Natural killer cell (primary cell): ENCODE data around the gene C4A. TPM values are rescaled to one million over a fixed set of nuclear protein-coding genes. Genes with fewer than 3 reads are reported as not detected.
"Not testable (repeated sequence)": the region's sequence is repeated elsewhere in the genome, so short reads cannot be mapped to it uniquely, and the experiment has no call there.

Source experiments
- ATAC-seq, 3 donors: fragments of 150-1000 bp in 2 of 3; fragments of 200-7000 bp in 1 of 3; cut with Tn5 transposase; 1 replicate in 1 of 3; 2 replicates in 2 of 3; pipeline ENCODE4 v1.10.0; 2021; ENCODE audit warnings: mild to moderate bottlenecking in 2 of 3, moderate library complexity in 2 of 3
- DNase-seq, 2 donors: peaks; one replicate each; pipeline versions ENCODE4 v3.0.0 to v3.0.0-alpha.2; 2013 to 2021; ENCODE audit warnings: mixed read lengths in 1 of 2
- H3K27ac ChIP-seq: one replicate; pipeline ENCODE4 v1.5.1; 2013; ENCODE audit warnings: mild to moderate bottlenecking, low read length
- H3K27me3 ChIP-seq: one replicate; pipeline ENCODE4 v1.6.1; 2013; ENCODE audit warnings: low read length; ENCODE audit not compliant: control insufficient read depth, insufficient read depth
- H3K36me3 ChIP-seq: one replicate; pipeline ENCODE4 v1.6.1; 2013; ENCODE audit warnings: low read length; ENCODE audit not compliant: control insufficient read depth, insufficient read depth
- H3K4me1 ChIP-seq: one replicate; pipeline ENCODE4 v1.6.1; 2013; ENCODE audit warnings: low read length; ENCODE audit not compliant: control insufficient read depth, insufficient read depth
- H3K4me3 ChIP-seq: one replicate; pipeline ENCODE4 v1.5.1; 2013; ENCODE audit warnings: low read length
- H3K9me3 ChIP-seq: one replicate; pipeline ENCODE4 v1.6.1; 2013; ENCODE audit warnings: low read length; ENCODE audit not compliant: control insufficient read depth, insufficient read depth
- H3K27ac Mint-ChIP-seq, 2 donors: one replicate each; pipeline ENCODE4 v1.8.0; 2022; ENCODE audit warnings: mild to moderate bottlenecking in 2 of 2, mixed read lengths in 2 of 2, moderate library complexity in 1 of 2
- H3K27me3 Mint-ChIP-seq, 2 donors: one replicate each; pipeline ENCODE4 v1.8.0; 2022; ENCODE audit warnings: low read depth in 2 of 2, mixed read lengths in 2 of 2
- H3K36me3 Mint-ChIP-seq: one replicate; pipeline ENCODE4 v1.8.0; 2022; ENCODE audit warnings: mixed read lengths
- H3K4me1 Mint-ChIP-seq, 2 donors: one replicate each; pipeline ENCODE4 v1.8.0; 2022; ENCODE audit warnings: mixed read lengths in 2 of 2
- H3K4me3 Mint-ChIP-seq: one replicate; pipeline ENCODE4 v1.8.0; 2022; ENCODE audit warnings: mild to moderate bottlenecking, moderate library complexity, mixed read lengths
- H3K9me3 Mint-ChIP-seq, 2 donors: one replicate each; pipeline ENCODE4 v1.8.0; 2022; ENCODE audit warnings: mixed read lengths in 2 of 2
- WGBS: methylation state at CpG from one replicate; pipeline ENCODE4 v1.1.7; 2013; ENCODE audit warnings: missing lambda C conversion rate; ENCODE audit not compliant: insufficient coverage; 5-methylcytosine and 5-hydroxymethylcytosine counted together
- intact Hi-C: fragments of 100-400 bp; cut with micrococcal nuclease; formaldehyde crosslinking; loops from one replicate; pipeline ENCODE4 v1.14.2; 2022
- total RNA-seq, 4 donors: library from RNA; stranded (reverse); fragments of 120-200 nt in 1 of 4; gene quantifications; one replicate each; pipeline versions ENCODE4 v1.2.3 to v1.2.4, GENCODE V29; 2013 to 2022

Gene C4A
- total RNA-seq, 3 donors from 2014 or later (not counting 1 experiment from before 2014, with no cell fraction given), result 5.0 to 8.2 (median 5.4) TPM

GRCh38 chr6:31996385-31996784, 14.5 kb downstream of the C4A start:
- DNase-seq, H3K27me3 ChIP-seq, H3K36me3 ChIP-seq, H3K27ac Mint-ChIP-seq, H3K36me3 Mint-ChIP-seq, intact Hi-C loops, H3K4me3 Mint-ChIP-seq, H3K4me3 ChIP-seq, H3K9me3 ChIP-seq, H3K27ac ChIP-seq, H3K4me1 Mint-ChIP-seq, H3K9me3 Mint-ChIP-seq, ATAC-seq, H3K4me1 ChIP-seq, H3K27me3 Mint-ChIP-seq: not testable (repeated sequence)
- WGBS, result 93% methylated on average over 5 of the region's 6 CpGs

GRCh38 chr6:32002546-32003268, 20.9 kb downstream of the C4A start:
- H3K27ac ChIP-seq, intact Hi-C loops, H3K4me1 ChIP-seq, H3K9me3 ChIP-seq, H3K4me3 Mint-ChIP-seq, H3K27me3 Mint-ChIP-seq, H3K27ac Mint-ChIP-seq, H3K36me3 ChIP-seq, H3K27me3 ChIP-seq, H3K9me3 Mint-ChIP-seq, H3K4me3 ChIP-seq, H3K36me3 Mint-ChIP-seq, DNase-seq: not testable (repeated sequence)
- WGBS, result no CpG with 5 or more reads among the region's 15 CpGs
- H3K4me1 Mint-ChIP-seq, result peaks cover 9 to 11% of the 10 kb centered on the region in 2 donors
- ATAC-seq, result peak in 1 of 3 donors; percentile 60

- H3K36me3 Mint-ChIP-seq, H3K27ac ChIP-seq, H3K27me3 Mint-ChIP-seq, ATAC-seq, intact Hi-C loops, H3K4me3 Mint-ChIP-seq, H3K4me3 ChIP-seq, H3K4me1 ChIP-seq, H3K9me3 ChIP-seq, H3K27ac Mint-ChIP-seq, H3K9me3 Mint-ChIP-seq, H3K27me3 ChIP-seq, H3K36me3 ChIP-seq, DNase-seq: not testable (repeated sequence)
- no CpG with 5 or more reads among the region's 7 CpGs for WGBS
- H3K4me1 Mint-ChIP-seq, result peaks cover 9 to 11% of the 10 kb centered on the region in 2 donors
Observed at GRCh38 chr6:32003301-32003700, 21.4 kb downstream of the C4A start.

- H3K4me1 ChIP-seq, H3K4me3 ChIP-seq, ATAC-seq, H3K27me3 Mint-ChIP-seq, DNase-seq, H3K27me3 ChIP-seq, intact Hi-C loops, H3K36me3 ChIP-seq, H3K27ac ChIP-seq, H3K9me3 Mint-ChIP-seq, H3K9me3 ChIP-seq, H3K4me3 Mint-ChIP-seq, H3K36me3 Mint-ChIP-seq: not testable (repeated sequence)
- Mint-ChIP-seq H3K27ac (peak overlapping the region in 1 of 2 donors; percentile 75), H3K4me1 (peaks cover 9 to 11% of the 10 kb centered on the region in 2 donors)
- 65% methylated on average over 3 of the region's 4 CpGs for WGBS
Observed at GRCh38 chr6:32004393-32004792, 22.5 kb downstream of the C4A start.

- DNase-seq, H3K9me3 ChIP-seq, H3K27me3 ChIP-seq, H3K27me3 Mint-ChIP-seq, H3K4me3 ChIP-seq, H3K27ac ChIP-seq, H3K36me3 ChIP-seq, H3K9me3 Mint-ChIP-seq, H3K4me1 ChIP-seq, H3K36me3 Mint-ChIP-seq, intact Hi-C loops: not testable (repeated sequence)
- Mint-ChIP-seq H3K4me1 (peaks cover 9 to 11% of the 10 kb centered on the region in 2 donors), H3K27ac (peak overlapping the region in 1 of 2 donors; percentile 75), H3K4me3 (peak overlapping the region; percentile 55)
- 76% methylated on average over 7 of the region's 13 CpGs for WGBS
- peak; percentile 70 to 94 (median 89) for ATAC-seq
Observed at GRCh38 chr6:32004864-32005537, 23.1 kb downstream of the C4A start.

- WGBS, result 91% methylated on average over 5 of the region's 9 CpGs
- DNase-seq, H3K4me1 ChIP-seq, ATAC-seq, H3K9me3 Mint-ChIP-seq, H3K27ac ChIP-seq, H3K36me3 ChIP-seq, H3K27me3 ChIP-seq, H3K4me3 ChIP-seq, H3K27me3 Mint-ChIP-seq, H3K9me3 ChIP-seq, intact Hi-C loops, H3K4me3 Mint-ChIP-seq, H3K36me3 Mint-ChIP-seq: not testable (repeated sequence)
- peaks cover 9 to 11% of the 10 kb centered on the region in 2 donors for H3K4me1 Mint-ChIP-seq
- H3K27ac Mint-ChIP-seq, result peak overlapping the region in 1 of 2 donors; percentile 75
Observed at GRCh38 chr6:32005538-32005880, 23.7 kb downstream of the C4A start.

- H3K27ac ChIP-seq, H3K4me3 Mint-ChIP-seq, H3K4me1 ChIP-seq, H3K27ac Mint-ChIP-seq, H3K9me3 Mint-ChIP-seq, ATAC-seq, H3K27me3 Mint-ChIP-seq, H3K4me3 ChIP-seq, H3K36me3 Mint-ChIP-seq, intact Hi-C loops, H3K27me3 ChIP-seq, H3K36me3 ChIP-seq, H3K9me3 ChIP-seq: not testable (repeated sequence)
- DNase-seq, result peak in 1 of 2 donors; percentile 7
- H3K4me1 Mint-ChIP-seq, result peaks cover 9 to 11% of the 10 kb centered on the region in 2 donors
- 71% methylated on average over 5 of the region's 8 CpGs for WGBS
Observed at GRCh38 chr6:32005991-32006529, 24.2 kb downstream of the C4A start.
